ENCODE measurements around the gene IGSF10.

GRCh38 chr3:151443583-151443982, 17.3 kb downstream of the IGSF10 start:
- TF ChIP-seq CTCF (IDR thresholded peaks at IDR 0.05; ENCODE audit: low read depth, low read length) = no peak
- TF ChIP-seq EZH2phosphoT487 (IDR thresholded peaks at IDR 0.05; ENCODE audit: low read depth) = no peak
